Type B pancreatic cell (in vitro differentiated cells): Measurements from ENCODE around the gene FRRS1. TPM values are rescaled to one million over a fixed set of nuclear protein-coding genes. Genes with fewer than 3 reads are reported as not detected.

Source experiments
- DNase-seq: peaks from one replicate; pipeline ENCODE4 v3.0.0; 2021; ENCODE audit warnings: mixed read lengths; ENCODE audit not compliant: unreplicated experiment; ENCODE audit errors: extremely low spot score
- H3K27ac Mint-ChIP-seq: 2 replicates; pipeline ENCODE4 v1.8.0; 2021; ENCODE audit warnings: mild to moderate bottlenecking, mixed read lengths
- H3K27me3 Mint-ChIP-seq: 2 replicates; pipeline ENCODE4 v1.8.0; 2021; ENCODE audit warnings: mixed read lengths
- H3K36me3 Mint-ChIP-seq: 2 replicates; pipeline ENCODE4 v1.8.0; 2021; ENCODE audit warnings: mixed read lengths
- H3K4me1 Mint-ChIP-seq: one replicate; pipeline ENCODE4 v1.8.0; 2021; ENCODE audit warnings: mixed read lengths; ENCODE audit not compliant: unreplicated experiment
- H3K4me3 Mint-ChIP-seq: 2 replicates; pipeline ENCODE4 v1.8.0; 2021; ENCODE audit warnings: mild to moderate bottlenecking, mixed read lengths
- H3K9me3 Mint-ChIP-seq: 2 replicates; pipeline ENCODE4 v1.8.0; 2021; ENCODE audit warnings: mixed read lengths
- total RNA-seq: library from RNA; stranded (reverse); gene quantifications from 2 replicates; pipeline ENCODE4 v1.2.1, GENCODE V29; 2021; ENCODE audit warnings: low replicate concordance
- TF ChIP-seq, protein P1 (sequence below): fragments of 200-600 bp; sonication (generic); conservative IDR thresholded peaks from 2 replicates; pipeline ENCODE4 v1.5.0; 2021; ENCODE audit warnings: antibody characterized with exemption, mild to moderate bottlenecking

Gene FRRS1
- total RNA-seq, 1 donor from 2014 or later, result 6.4 TPM

DNA sequence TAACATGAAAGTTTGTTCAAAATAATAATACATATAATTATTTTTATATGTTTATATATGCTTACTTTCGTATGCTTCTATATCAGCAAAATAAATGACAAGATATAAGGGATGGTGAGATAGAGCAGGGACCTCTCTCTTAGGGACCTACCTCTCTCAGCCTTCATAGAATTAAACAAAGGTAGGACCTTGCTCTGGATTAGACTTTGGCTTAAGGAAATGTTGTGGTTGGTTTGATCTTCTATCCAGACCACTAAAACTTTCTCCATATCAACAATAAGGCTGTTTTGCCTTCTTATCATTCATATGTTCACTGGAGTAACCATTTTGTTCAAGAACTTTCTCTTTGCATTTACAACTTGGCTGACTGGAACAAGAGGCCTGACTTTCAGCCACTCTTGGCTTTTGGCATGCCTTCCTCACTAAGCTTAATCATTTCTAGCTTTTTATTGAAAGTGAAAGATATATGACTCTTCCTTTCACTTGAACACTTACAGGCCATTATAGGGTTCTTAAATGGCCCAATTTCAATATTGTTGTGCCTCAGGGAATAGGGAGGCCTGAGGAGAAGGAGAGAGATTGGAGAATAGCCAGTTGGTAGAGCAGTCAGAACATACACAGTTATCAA is 14.4 kb downstream of the FRRS1 start:
- Mint-ChIP-seq H3K36me3 (no peaks in the 10 kb centered on the region), H3K4me3 (no peak overlapping the region)
- TF ChIP-seq, protein P1, sequence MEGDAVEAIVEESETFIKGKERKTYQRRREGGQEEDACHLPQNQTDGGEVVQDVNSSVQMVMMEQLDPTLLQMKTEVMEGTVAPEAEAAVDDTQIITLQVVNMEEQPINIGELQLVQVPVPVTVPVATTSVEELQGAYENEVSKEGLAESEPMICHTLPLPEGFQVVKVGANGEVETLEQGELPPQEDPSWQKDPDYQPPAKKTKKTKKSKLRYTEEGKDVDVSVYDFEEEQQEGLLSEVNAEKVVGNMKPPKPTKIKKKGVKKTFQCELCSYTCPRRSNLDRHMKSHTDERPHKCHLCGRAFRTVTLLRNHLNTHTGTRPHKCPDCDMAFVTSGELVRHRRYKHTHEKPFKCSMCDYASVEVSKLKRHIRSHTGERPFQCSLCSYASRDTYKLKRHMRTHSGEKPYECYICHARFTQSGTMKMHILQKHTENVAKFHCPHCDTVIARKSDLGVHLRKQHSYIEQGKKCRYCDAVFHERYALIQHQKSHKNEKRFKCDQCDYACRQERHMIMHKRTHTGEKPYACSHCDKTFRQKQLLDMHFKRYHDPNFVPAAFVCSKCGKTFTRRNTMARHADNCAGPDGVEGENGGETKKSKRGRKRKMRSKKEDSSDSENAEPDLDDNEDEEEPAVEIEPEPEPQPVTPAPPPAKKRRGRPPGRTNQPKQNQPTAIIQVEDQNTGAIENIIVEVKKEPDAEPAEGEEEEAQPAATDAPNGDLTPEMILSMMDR, result no peak

DNA sequence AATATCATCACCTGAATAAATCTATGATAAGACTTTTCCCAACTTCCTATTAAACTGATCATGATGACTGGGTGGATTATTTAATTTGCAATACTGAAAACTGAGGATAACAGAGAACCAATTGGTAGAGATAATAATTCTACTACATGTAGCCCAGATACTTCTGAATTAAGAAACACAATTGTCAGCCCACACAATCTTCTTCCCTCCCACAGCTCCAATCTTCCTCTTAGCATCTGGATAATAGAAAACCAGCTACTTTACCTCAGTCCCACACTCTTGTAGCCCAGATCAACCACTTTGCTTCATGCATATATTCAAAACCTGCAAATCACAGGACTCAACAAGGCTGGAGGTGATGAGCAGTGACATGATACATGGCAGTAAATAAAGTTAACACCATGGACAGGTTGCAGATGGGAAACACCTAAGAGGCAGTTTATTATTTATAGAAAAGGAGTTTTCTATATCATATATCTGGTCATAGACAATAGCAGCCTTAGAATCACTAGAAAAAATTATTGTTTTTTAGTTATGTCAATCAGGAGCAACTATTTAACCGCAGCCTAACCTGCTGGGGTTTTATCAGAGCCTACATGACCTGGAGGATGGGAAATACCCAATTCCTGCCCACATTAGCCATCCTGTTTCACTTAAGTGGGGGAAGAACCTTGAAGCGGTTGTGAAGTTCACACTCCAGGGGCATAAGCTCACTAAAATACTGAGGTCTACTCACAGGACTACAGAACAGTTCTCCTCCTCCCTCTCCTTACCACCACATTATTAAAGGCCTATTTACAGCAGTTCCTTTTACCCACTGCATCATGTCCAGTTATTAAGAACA is 16.7 kb downstream of the FRRS1 start:
- Mint-ChIP-seq H3K4me1 (no peaks in the 10 kb centered on the region), H3K4me3 (no peak overlapping the region), H3K36me3 (no peaks in the 10 kb centered on the region)

More for the DNA sequence above, 14.4 kb downstream of the FRRS1 start:
- Mint-ChIP-seq H3K27me3 (no peaks in the 10 kb centered on the region), H3K27ac (no peak overlapping the region), H3K9me3 (peaks cover 4% of the 10 kb centered on the region), H3K4me1 (no peaks in the 10 kb centered on the region)
- DNase-seq, result no peak

DNA sequence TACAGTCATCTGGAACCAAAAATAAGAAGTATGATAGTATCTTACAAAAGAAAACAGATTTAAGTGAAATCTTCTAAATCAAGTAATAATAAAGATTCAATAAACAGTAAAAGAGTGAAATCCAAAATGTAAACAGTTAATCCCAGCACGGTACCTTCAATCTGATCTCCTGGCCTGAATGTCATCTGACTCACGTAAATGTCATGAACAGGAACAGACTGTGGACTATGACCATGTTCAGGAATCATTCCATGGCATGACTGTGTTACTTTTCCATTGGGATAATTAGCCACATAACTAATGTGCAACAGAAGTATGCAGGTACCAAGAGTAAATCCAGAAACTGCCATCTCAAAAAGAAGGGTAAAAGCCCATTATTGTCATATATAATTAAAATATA is 18.0 kb downstream of the FRRS1 start:
- Mint-ChIP-seq H3K27me3 (no peaks in the 10 kb centered on the region), H3K27ac (no peak overlapping the region), H3K9me3 (peaks cover 4% of the 10 kb centered on the region), H3K4me1 (no peaks in the 10 kb centered on the region), H3K4me3 (no peak overlapping the region), H3K36me3 (no peaks in the 10 kb centered on the region)
- TF ChIP-seq, protein P1, result no peak
- no peak for DNase-seq

More for the DNA sequence above, 16.7 kb downstream of the FRRS1 start:
- Mint-ChIP-seq H3K9me3 (peaks cover 4% of the 10 kb centered on the region), H3K27me3 (no peaks in the 10 kb centered on the region), H3K27ac (no peak overlapping the region)
- TF ChIP-seq, protein P1, result no peak
- no peak for DNase-seq

DNA sequence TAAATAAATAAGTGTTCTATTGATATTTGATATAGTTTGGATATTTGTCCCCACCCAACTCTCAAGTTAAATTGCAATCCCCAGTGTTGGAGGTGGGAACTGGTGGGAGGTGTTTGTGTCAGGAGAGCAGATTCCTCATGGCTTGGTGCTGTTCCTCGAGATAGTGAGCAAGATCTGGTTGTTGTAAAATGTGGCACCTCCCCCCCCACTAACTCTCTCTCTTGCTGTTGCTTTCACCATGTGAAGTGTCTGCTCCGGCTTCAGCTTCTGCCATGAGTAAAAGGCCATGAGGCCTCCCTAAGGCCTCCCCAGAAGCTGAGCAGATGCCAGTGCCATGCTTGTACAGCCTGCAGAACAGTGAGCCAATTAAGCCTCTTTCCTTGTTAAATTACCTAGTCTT is 20.8 kb downstream of the FRRS1 start:
- Mint-ChIP-seq H3K36me3 (no peaks in the 10 kb centered on the region), H3K27ac (no peak overlapping the region), H3K4me1 (peaks cover 7% of the 10 kb centered on the region), H3K4me3 (no peak overlapping the region), H3K27me3 (no peaks in the 10 kb centered on the region), H3K9me3 (no peaks in the 10 kb centered on the region)
- no peak for DNase-seq
- TF ChIP-seq, protein P1, result no peak

DNA sequence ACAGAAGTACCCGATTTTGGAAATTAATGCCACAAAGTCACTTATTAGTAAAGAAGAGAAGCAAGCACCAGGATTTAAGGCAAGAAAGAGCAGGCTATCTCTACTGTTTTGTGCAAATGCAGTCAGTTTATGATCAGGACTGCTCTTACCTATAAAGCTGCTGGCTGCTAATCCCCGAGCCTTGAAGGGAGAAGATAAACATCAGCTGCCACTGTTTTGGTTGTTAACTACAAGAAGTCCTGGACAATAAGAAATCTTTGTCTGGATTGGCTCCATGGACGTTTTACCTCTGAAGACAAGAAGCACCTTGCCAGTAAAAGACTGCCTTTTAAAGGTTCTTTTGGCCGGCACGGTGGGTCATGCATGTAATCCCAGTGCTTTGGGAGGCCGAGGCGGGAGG is 21.4 kb downstream of the FRRS1 start:
- no peak for DNase-seq
- no peak overlapping the region for H3K27ac Mint-ChIP-seq
- H3K27me3 Mint-ChIP-seq, result no peaks in the 10 kb centered on the region
- no peaks in the 10 kb centered on the region for H3K36me3 Mint-ChIP-seq
- no peak overlapping the region for H3K4me3 Mint-ChIP-seq
- peaks cover 8% of the 10 kb centered on the region for H3K4me1 Mint-ChIP-seq
- TF ChIP-seq, protein P1, result no peak
- no peaks in the 10 kb centered on the region for H3K9me3 Mint-ChIP-seq
